ENCODE measurements around the gene SYNE1. TPM values are rescaled to one million over a fixed set of nuclear protein-coding genes. Genes with fewer than 3 reads are reported as not detected.
"Not testable (repeated sequence)": the region's sequence is repeated elsewhere in the genome, so short reads cannot be mapped to it uniquely, and the experiment has no call there.

The SYNE1 gene
- total and polyA plus RNA-seq, 2 experiments from 2014 or later, result 17.6 to 59.9 TPM

- TF ChIP-seq EZH2 (IDR thresholded peaks at IDR 0.05; ENCODE audit: borderline replicate concordance) (no peak), CTCF (IDR thresholded peaks at IDR 0.05; ENCODE audit: poor library complexity) (no peak), EZH2phosphoT487 (IDR thresholded peaks at IDR 0.05; ENCODE audit: low read depth, severe bottlenecking, unreplicated experiment) (no peak)
- H2AFZ ChIP-seq, result no peak overlapping the region
These were observed 137.2 kb downstream of the SYNE1 start for GRCh38 chr6:152499931-152500330.

GRCh38 chr6:152496731-152497130, 140.4 kb downstream of the SYNE1 start:
- 86% methylated on average over 5 of the region's 5 CpGs for WGBS (ENCODE audit: low lambda C conversion rate, missing lambda C conversion rate)
- H3K27me3 ChIP-seq, result no peaks in the 10 kb centered on the region
- no peaks in the 10 kb centered on the region for H3K79me2 ChIP-seq
- no peak for DNase-seq (ENCODE audit: low spot score)
- H3K4me2 ChIP-seq, result no peak overlapping the region
- no peak overlapping the region for H3K27ac ChIP-seq
- H3K9me3 ChIP-seq (ENCODE audit: low read depth), result no peaks in the 10 kb centered on the region
- no peak for TF ChIP-seq EZH2 (IDR thresholded peaks at IDR 0.05; ENCODE audit: borderline replicate concordance)
- no peak for TF ChIP-seq EZH2phosphoT487 (IDR thresholded peaks at IDR 0.05; ENCODE audit: low read depth, severe bottlenecking, unreplicated experiment)
- no peak for TF ChIP-seq CTCF (IDR thresholded peaks at IDR 0.05; ENCODE audit: poor library complexity)
- peaks cover 3% of the 10 kb centered on the region for H4K20me1 ChIP-seq (ENCODE audit: insufficient read depth, poor library complexity, severe bottlenecking)
- no peaks in the 10 kb centered on the region for H3K36me3 ChIP-seq (replicated peaks; ENCODE audit: insufficient read depth, low read depth)
- no peaks in the 10 kb centered on the region for H3K4me1 ChIP-seq (ENCODE audit: insufficient read depth)
- H3K9me2 ChIP-seq (replicated peaks; ENCODE audit: insufficient read depth), result no peaks in the 10 kb centered on the region
- H3K4me3 ChIP-seq, result no peak overlapping the region
- H2AFZ ChIP-seq, result no peak overlapping the region

More at GRCh38 chr6:152499931-152500330, 137.2 kb downstream of the SYNE1 start:
- no peaks in the 10 kb centered on the region for H3K36me3 ChIP-seq (replicated peaks; ENCODE audit: insufficient read depth, low read depth)
- H3K27me3 ChIP-seq, result no peaks in the 10 kb centered on the region
- H3K4me2 ChIP-seq, result no peak overlapping the region
- no peak overlapping the region for H3K4me3 ChIP-seq
- no peaks in the 10 kb centered on the region for H3K79me2 ChIP-seq
- no peaks in the 10 kb centered on the region for H3K9me2 ChIP-seq (replicated peaks; ENCODE audit: insufficient read depth)
- H3K9me3 ChIP-seq (ENCODE audit: low read depth), result no peaks in the 10 kb centered on the region
- H4K20me1 ChIP-seq (ENCODE audit: insufficient read depth, poor library complexity, severe bottlenecking), result peaks cover 3% of the 10 kb centered on the region
- H3K27ac ChIP-seq, result no peak overlapping the region
- DNase-seq (ENCODE audit: low spot score), result no peak
- WGBS (ENCODE audit: low lambda C conversion rate, missing lambda C conversion rate), result 72% methylated on average over 2 of the region's 2 CpGs
- no peaks in the 10 kb centered on the region for H3K4me1 ChIP-seq (ENCODE audit: insufficient read depth)

GRCh38 chr6:152495456-152495855, 141.7 kb downstream of the SYNE1 start:
- H4K20me1 ChIP-seq (ENCODE audit: insufficient read depth, poor library complexity, severe bottlenecking); H3K4me2 ChIP-seq; H3K27me3 ChIP-seq; H3K4me1 ChIP-seq (ENCODE audit: insufficient read depth); H3K9me2 ChIP-seq (replicated peaks; ENCODE audit: insufficient read depth); H3K36me3 ChIP-seq (replicated peaks; ENCODE audit: insufficient read depth, low read depth); H3K27ac ChIP-seq; H2AFZ ChIP-seq; H3K9me3 ChIP-seq (ENCODE audit: low read depth); DNase-seq (ENCODE audit: low spot score); H3K79me2 ChIP-seq; H3K4me3 ChIP-seq: not testable (repeated sequence)
- 94% methylated on average over 6 of the region's 6 CpGs for WGBS (ENCODE audit: low lambda C conversion rate, missing lambda C conversion rate)

- H3K27me3 ChIP-seq; DNase-seq (ENCODE audit: low spot score); H4K20me1 ChIP-seq (ENCODE audit: insufficient read depth, poor library complexity, severe bottlenecking); H3K4me1 ChIP-seq (ENCODE audit: insufficient read depth); H3K27ac ChIP-seq; H2AFZ ChIP-seq; H3K4me2 ChIP-seq; H3K36me3 ChIP-seq (replicated peaks; ENCODE audit: insufficient read depth, low read depth); H3K79me2 ChIP-seq; H3K4me3 ChIP-seq; H3K9me3 ChIP-seq (ENCODE audit: low read depth); H3K9me2 ChIP-seq (replicated peaks; ENCODE audit: insufficient read depth): not testable (repeated sequence)
- 90% methylated on average over 3 of the region's 3 CpGs for WGBS (ENCODE audit: low lambda C conversion rate, missing lambda C conversion rate)
These were observed 144.9 kb downstream of the SYNE1 start for GRCh38 chr6:152492281-152492680.

- WGBS (ENCODE audit: low lambda C conversion rate, missing lambda C conversion rate), result 98% methylated on average over 2 of the region's 2 CpGs
- not testable (repeated sequence) for H3K27me3 ChIP-seq; H3K36me3 ChIP-seq (replicated peaks; ENCODE audit: insufficient read depth, low read depth); H3K4me1 ChIP-seq (ENCODE audit: insufficient read depth); H3K79me2 ChIP-seq; H3K4me2 ChIP-seq; H3K4me3 ChIP-seq; H2AFZ ChIP-seq; H3K9me3 ChIP-seq (ENCODE audit: low read depth); DNase-seq (ENCODE audit: low spot score); H3K27ac ChIP-seq; H3K9me2 ChIP-seq (replicated peaks; ENCODE audit: insufficient read depth); H4K20me1 ChIP-seq (ENCODE audit: insufficient read depth, poor library complexity, severe bottlenecking)
These were observed 145.7 kb downstream of the SYNE1 start for GRCh38 chr6:152491501-152491900.

- 87% methylated on average over 5 of the region's 5 CpGs for WGBS (ENCODE audit: low lambda C conversion rate, missing lambda C conversion rate)
These were observed 146.2 kb downstream of the SYNE1 start for GRCh38 chr6:152490971-152491378.

More at GRCh38 chr6:152490971-152491378, 146.2 kb downstream of the SYNE1 start:
- not testable (repeated sequence) for H3K9me3 ChIP-seq (ENCODE audit: low read depth); DNase-seq (ENCODE audit: low spot score); H3K79me2 ChIP-seq; H2AFZ ChIP-seq; H3K4me3 ChIP-seq; H3K4me1 ChIP-seq (ENCODE audit: insufficient read depth); H3K27ac ChIP-seq; H3K9me2 ChIP-seq (replicated peaks; ENCODE audit: insufficient read depth); H4K20me1 ChIP-seq (ENCODE audit: insufficient read depth, poor library complexity, severe bottlenecking); H3K36me3 ChIP-seq (replicated peaks; ENCODE audit: insufficient read depth, low read depth); H3K27me3 ChIP-seq; H3K4me2 ChIP-seq
